HUES64 (cell line): Measurements from ENCODE around the gene BSN.

Experiments used
- H3K27ac ChIP-seq: 2 replicates; pipeline ENCODE4 v1.7.0; 2013; ENCODE audit warnings: low read depth, low read length, inconsistent platforms
- H3K27me3 ChIP-seq: 2 replicates; pipeline ENCODE4 v1.6.1; 2013; ENCODE audit warnings: mild to moderate bottlenecking, low read length; ENCODE audit not compliant: insufficient read depth
- H3K36me3 ChIP-seq: 2 replicates; pipeline ENCODE4 v1.6.1; 2013; ENCODE audit warnings: mild to moderate bottlenecking, low read length; ENCODE audit not compliant: insufficient read depth
- H3K4me1 ChIP-seq: 2 replicates; pipeline ENCODE4 v1.6.1; 2013; ENCODE audit warnings: mild to moderate bottlenecking, low read length, moderate library complexity; ENCODE audit not compliant: insufficient read depth
- H3K4me3 ChIP-seq: 2 replicates; pipeline ENCODE4 v1.5.1; 2013; ENCODE audit warnings: mild to moderate bottlenecking, low read length, moderate library complexity
- H3K9ac ChIP-seq: 2 replicates; pipeline ENCODE4 v1.6.1; 2013; ENCODE audit warnings: mild to moderate bottlenecking, low read depth, low read length
- H3K9me3 ChIP-seq: 2 replicates; pipeline ENCODE4 v1.6.1; 2013; ENCODE audit warnings: low read depth, low read length; ENCODE audit not compliant: insufficient read depth
- WGBS: fragments of 150-250, 120-280 bp; methylation state at CpG from one replicate; pipeline ENCODE4 v1.1.7; 2013; ENCODE audit warnings: missing lambda C conversion rate; 5-methylcytosine and 5-hydroxymethylcytosine counted together

BSN gene

DNA sequence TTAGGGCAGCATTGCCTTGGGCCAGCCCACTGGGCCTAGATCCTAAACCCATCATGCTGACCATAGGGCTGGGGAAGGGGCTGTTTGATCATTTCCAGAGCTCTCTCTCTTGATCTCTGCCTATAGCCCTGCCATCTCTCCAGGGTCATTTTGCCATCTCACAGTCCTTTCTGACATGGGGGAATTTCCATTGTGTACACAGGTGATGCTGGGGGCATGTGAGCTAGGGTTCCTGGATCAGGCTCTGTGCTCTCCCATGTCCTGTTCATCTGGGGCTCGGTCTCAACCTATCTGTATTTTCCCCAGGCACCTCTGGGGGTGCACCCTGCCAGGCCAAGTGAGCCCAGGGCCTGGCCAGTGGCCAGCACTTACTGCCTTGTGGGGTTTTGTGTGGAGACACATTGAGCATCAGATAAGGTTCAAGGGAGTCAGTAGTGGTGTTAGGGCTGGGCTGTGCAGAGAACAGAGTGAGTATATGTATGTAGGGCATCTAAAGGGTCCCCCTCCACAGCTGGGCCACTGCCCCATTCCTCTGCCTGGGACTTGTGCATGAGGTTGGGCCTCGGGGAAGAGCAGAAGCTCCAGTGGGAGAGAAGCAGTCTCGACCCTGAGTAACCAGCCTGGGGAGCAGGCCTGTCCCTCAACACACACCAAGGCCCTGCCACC, 94.2 kb downstream of the BSN start:
- no peaks in the 10 kb centered on the region for H3K4me1 ChIP-seq
- H3K36me3 ChIP-seq: no peaks in the 10 kb centered on the region
- H3K9ac ChIP-seq: no peak overlapping the region
- 94% methylated on average over 3 of the region's 3 CpGs for WGBS
- H3K9me3 ChIP-seq: no peaks in the 10 kb centered on the region
- no peak overlapping the region for H3K27ac ChIP-seq
- no peak overlapping the region for H3K4me3 ChIP-seq
- H3K27me3 ChIP-seq: no peaks in the 10 kb centered on the region

DNA sequence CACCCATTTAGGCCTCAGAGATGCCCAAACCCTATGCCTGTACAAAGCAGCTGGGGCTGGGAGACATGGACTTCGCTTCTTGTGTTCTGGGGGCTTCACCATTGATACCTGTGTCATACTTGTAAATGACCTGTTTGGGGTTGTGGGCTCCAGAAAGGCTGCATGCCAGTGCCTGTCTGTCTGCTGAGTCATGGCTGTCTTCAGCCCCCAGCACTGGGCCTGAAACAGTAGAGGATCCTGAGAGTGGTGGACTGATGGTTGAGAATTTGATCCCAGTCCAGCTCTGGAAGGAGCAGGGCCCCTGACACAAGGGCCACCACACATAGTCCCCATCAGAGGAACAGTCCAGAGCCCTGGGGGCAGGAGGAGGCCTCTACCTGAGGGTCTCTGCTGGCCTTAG, 95.3 kb downstream of the BSN start:
- 90% methylated on average over 1 of the region's 1 CpG for WGBS
- no peaks in the 10 kb centered on the region for H3K4me1 ChIP-seq

DNA sequence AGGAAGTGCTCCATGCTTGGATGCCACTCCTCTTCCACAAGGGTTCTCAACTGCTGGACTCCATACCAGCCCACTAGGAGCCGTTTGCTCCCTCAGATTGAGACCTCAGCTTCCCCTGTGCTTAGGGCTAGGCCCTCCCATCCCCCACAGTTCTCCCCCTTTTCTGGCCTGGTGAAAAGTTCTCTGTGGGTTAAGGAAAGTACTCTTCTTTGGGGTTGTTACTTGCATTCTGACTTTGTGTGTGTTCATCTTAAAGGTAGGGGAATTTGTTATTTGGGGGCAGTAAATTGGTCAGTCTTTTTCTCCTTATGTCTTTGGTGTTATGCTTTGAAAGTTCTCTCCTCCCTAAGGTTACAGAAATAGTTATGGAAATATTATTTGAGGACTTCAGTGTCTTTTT, 95.9 kb downstream of the BSN start:
- Histone ChIP-seq H3K9me3 (no peaks in the 10 kb centered on the region), H3K27ac (no peak overlapping the region), H3K4me3 (no peak overlapping the region), H3K4me1 (no peaks in the 10 kb centered on the region), H3K36me3 (no peaks in the 10 kb centered on the region), H3K27me3 (no peaks in the 10 kb centered on the region), H3K9ac (no peak overlapping the region)
- WGBS: 87% methylated on average over 1 of the region's 1 CpG

More for the DNA sequence above, 95.3 kb downstream of the BSN start:
- Histone ChIP-seq H3K36me3 (no peaks in the 10 kb centered on the region), H3K27me3 (no peaks in the 10 kb centered on the region), H3K9ac (no peak overlapping the region), H3K27ac (no peak overlapping the region), H3K9me3 (no peaks in the 10 kb centered on the region), H3K4me3 (no peak overlapping the region)

DNA sequence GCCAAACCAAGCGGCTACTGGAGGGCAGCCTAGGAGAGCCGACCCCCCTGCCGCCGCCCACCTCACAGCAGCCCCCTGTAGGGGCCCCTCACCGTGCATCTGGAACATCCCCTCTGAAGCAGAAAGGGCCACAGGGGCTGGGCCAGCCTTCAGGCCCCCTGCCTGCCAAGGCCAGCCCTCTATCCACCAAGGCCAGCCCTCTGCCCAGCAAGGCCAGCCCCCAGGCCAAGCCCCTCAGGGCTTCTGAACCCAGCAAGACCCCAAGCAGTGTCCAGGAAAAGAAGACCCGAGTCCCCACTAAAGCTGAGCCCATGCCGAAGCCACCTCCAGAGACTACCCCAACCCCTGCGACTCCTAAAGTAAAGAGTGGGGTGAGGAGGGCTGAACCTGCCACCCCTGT, 96.4 kb downstream of the BSN start:
- Histone ChIP-seq H3K36me3 (no peaks in the 10 kb centered on the region), H3K4me1 (no peaks in the 10 kb centered on the region), H3K4me3 (no peak overlapping the region), H3K27ac (no peak overlapping the region), H3K9me3 (no peaks in the 10 kb centered on the region), H3K9ac (no peak overlapping the region), H3K27me3 (no peaks in the 10 kb centered on the region)
- 80% methylated on average over 8 of the region's 8 CpGs for WGBS

DNA sequence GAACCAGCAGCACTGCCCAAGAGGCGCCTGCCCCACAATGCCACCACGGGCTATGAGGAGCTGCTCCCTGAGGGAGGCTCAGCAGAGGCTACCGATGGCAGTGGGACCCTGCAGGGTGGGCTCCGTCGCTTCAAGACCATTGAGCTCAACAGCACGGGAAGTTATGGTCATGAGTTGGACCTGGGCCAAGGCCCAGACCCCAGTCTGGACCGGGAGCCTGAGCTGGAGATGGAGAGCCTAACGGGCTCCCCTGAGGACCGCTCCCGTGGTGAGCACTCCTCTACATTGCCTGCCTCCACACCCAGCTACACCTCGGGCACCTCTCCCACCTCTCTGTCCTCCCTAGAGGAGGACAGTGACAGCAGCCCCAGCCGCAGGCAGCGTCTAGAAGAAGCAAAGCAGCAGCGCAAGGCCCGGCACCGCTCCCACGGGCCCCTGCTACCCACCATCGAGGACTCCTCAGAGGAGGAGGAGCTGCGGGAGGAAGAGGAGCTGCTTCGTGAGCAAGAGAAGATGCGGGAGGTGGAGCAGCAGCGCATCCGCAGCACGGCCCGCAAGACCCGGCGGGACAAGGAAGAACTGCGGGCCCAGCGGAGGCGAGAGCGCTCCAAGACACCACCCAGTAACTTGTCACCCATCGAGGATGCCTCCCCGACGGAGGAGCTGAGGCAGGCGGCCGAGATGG, 98.1 kb downstream of the BSN start:
- H3K9me3 ChIP-seq: no peaks in the 10 kb centered on the region
- H3K27ac ChIP-seq: no peak overlapping the region
- 93% methylated on average over 36 of the region's 36 CpGs for WGBS
- H3K4me3 ChIP-seq: no peak overlapping the region
- H3K27me3 ChIP-seq: no peaks in the 10 kb centered on the region
- H3K36me3 ChIP-seq: no peaks in the 10 kb centered on the region
- no peaks in the 10 kb centered on the region for H3K4me1 ChIP-seq
- H3K9ac ChIP-seq: no peak overlapping the region

DNA sequence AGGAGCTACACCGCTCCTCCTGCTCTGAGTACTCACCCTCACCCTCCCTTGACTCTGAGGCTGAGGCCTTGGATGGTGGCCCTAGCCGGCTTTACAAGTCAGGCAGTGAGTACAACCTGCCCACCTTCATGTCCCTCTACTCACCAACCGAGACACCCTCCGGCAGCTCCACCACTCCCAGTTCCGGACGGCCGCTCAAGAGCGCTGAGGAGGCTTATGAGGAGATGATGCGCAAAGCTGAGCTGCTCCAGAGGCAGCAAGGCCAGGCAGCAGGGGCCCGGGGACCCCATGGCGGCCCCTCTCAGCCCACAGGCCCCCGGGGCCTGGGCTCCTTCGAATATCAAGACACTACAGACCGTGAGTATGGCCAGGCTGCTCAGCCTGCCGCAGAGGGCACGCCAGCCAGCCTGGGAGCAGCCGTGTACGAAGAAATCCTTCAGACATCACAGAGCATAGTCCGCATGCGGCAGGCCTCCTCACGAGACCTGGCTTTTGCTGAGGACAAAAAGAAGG, 98.7 kb downstream of the BSN start:
- no peaks in the 10 kb centered on the region for H3K9me3 ChIP-seq
- no peaks in the 10 kb centered on the region for H3K27me3 ChIP-seq
- no peaks in the 10 kb centered on the region for H3K36me3 ChIP-seq
- H3K9ac ChIP-seq: no peak overlapping the region
- WGBS: 95% methylated on average over 21 of the region's 21 CpGs
- no peaks in the 10 kb centered on the region for H3K4me1 ChIP-seq
- H3K4me3 ChIP-seq: no peak overlapping the region
- no peak overlapping the region for H3K27ac ChIP-seq

DNA sequence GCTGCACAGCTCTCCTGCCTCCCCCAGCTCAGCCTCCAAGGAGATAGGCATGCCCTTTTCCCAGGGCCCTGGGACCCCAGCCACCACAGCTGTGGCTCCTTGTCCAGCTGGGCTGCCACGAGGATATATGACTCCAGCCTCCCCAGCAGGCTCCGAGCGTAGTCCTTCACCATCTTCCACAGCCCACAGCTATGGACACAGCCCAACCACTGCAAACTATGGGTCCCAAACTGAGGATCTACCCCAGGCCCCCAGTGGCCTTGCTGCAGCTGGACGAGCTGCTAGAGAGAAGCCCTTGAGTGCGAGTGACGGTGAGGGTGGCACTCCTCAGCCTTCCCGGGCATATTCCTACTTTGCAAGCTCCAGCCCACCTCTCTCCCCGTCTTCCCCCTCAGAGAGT, 99.3 kb downstream of the BSN start:
- Histone ChIP-seq H3K9ac (no peak overlapping the region), H3K4me1 (no peaks in the 10 kb centered on the region), H3K36me3 (no peaks in the 10 kb centered on the region), H3K27me3 (no peaks in the 10 kb centered on the region), H3K9me3 (no peaks in the 10 kb centered on the region), H3K4me3 (no peak overlapping the region), H3K27ac (no peak overlapping the region)
- WGBS: 89% methylated on average over 8 of the region's 8 CpGs

DNA sequence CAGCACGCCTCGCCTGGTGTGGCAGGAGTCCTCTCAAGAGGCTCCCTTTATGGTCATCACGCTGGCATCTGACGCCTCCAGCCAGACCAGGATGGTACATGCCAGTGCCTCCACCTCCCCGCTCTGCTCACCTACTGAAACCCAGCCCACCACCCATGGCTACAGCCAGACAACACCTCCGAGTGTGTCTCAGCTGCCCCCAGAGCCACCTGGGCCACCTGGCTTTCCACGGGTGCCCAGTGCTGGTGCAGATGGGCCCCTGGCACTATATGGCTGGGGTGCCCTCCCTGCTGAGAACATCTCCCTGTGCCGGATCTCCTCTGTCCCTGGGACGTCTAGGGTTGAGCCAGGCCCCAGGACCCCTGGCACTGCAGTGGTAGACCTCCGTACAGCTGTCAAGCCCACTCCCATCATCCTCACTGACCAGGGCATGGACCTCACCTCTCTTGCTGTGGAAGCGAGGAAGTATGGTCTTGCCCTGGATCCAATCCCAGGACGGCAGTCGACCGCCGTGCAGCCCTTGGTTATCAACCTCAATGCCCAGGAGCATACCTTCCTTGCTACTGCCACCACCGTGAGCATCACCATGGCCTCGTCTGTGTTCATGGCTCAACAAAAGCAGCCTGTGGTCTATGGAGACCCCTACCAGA, 100.0 kb downstream of the BSN start:
- 95% methylated on average over 17 of the region's 17 CpGs for WGBS

DNA sequence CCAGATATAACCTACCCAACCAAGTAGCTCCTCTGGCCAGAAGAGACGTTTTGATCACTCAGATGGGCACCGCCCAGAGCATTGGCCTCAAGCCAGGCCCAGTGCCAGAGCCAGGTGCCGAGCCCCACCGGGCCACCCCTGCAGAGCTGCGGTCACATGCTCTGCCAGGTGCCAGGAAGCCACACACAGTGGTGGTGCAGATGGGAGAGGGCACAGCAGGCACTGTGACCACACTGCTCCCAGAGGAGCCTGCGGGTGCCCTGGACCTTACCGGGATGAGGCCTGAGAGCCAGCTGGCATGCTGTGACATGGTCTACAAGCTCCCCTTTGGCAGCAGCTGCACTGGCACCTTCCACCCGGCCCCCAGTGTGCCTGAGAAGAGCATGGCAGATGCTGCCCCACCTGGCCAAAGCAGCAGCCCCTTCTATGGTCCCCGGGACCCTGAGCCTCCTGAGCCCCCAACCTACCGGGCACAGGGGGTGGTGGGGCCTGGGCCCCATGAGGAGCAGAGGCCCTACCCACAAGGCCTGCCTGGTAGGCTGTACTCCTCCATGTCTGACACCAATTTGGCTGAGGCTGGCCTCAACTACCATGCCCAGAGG, 100.8 kb downstream of the BSN start:
- no peaks in the 10 kb centered on the region for H3K36me3 ChIP-seq
- H3K4me1 ChIP-seq: no peaks in the 10 kb centered on the region
- WGBS: 91% methylated on average over 10 of the region's 10 CpGs
- H3K9ac ChIP-seq: no peak overlapping the region
- H3K4me3 ChIP-seq: no peak overlapping the region
- no peaks in the 10 kb centered on the region for H3K9me3 ChIP-seq
- H3K27ac ChIP-seq: no peak overlapping the region
- no peaks in the 10 kb centered on the region for H3K27me3 ChIP-seq

More for the DNA sequence above, 100.0 kb downstream of the BSN start:
- Histone ChIP-seq H3K4me3 (no peak overlapping the region), H3K9me3 (no peaks in the 10 kb centered on the region), H3K36me3 (no peaks in the 10 kb centered on the region), H3K27me3 (no peaks in the 10 kb centered on the region), H3K4me1 (no peaks in the 10 kb centered on the region), H3K9ac (no peak overlapping the region), H3K27ac (no peak overlapping the region)

DNA sequence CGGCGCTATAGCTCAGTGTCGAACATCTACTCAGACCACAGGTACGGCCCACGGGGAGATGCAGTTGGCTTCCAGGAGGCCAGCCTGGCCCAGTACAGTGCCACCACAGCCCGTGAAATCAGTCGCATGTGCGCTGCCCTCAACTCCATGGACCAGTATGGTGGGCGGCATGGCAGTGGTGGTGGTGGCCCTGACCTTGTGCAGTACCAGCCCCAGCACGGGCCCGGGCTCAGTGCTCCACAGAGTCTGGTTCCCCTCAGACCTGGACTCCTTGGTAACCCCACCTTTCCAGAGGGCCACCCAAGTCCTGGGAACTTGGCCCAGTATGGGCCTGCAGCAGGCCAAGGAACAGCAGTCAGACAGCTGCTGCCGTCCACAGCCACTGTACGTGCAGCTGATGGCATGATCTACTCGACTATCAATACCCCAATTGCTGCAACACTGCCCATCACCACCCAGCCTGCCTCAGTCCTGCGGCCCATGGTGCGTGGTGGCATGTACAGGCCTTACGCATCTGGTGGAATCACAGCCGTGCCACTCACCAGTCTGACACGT, 101.5 kb downstream of the BSN start:
- Histone ChIP-seq H3K27me3 (no peaks in the 10 kb centered on the region), H3K4me3 (no peak overlapping the region), H3K4me1 (no peaks in the 10 kb centered on the region), H3K27ac (no peak overlapping the region), H3K9ac (no peak overlapping the region), H3K36me3 (no peaks in the 10 kb centered on the region), H3K9me3 (no peaks in the 10 kb centered on the region)
- 94% methylated on average over 19 of the region's 19 CpGs for WGBS
